ENCODE results near the gene PDE11A.

- TF ChIP-seq ZFX (IDR thresholded peaks at IDR 0.05) (no peak), CTCF (conservative IDR thresholded peaks at IDR 0.05) (no peak)
These were observed 11.7 kb upstream of the PDE11A start for GRCh38 chr2:178084273-178084672.

Data from C4-2B (cell line).